NCI-H774 (cell line): ENCODE data around the gene PIAS1.
"Not testable (repeated sequence)": the region's sequence is repeated elsewhere in the genome, so short reads cannot be mapped to it uniquely, and the experiment has no call there.

Source experiments
- DNase-seq: peaks from one replicate; lab custom pipeline; 2025; lab: John Stamatoyannopoulos, UW

Gene PIAS1

DNA sequence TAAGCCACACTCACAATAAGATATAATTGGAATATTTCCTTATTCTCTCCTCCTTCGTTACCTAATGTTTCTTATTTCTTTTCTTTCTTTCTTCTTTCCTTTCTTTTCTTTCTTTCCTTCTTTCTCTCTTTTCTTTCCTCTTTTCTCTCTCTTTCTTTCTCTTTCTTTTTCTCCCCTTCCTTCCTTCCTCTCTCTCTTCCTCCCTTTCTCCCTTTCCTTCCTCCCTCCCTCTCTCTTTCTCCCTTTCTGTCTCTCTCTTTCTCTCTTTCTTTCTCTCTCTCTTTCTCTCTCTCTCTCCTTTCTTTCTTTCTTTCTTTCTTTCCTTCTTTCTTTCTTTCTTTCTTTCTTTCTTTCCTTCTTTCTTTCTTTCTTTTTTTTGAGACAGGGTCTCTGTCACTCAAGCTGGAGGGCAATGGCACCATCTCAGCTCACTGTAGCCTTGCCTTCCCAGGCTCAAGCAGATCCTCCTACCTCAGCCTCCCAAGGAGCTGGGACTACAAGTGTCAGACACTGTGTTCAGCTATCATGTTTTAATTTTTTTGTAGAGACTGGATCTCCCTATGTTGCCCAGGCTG lies 19.3 kb upstream of the PIAS1 start:
- no peak for DNase-seq

DNA sequence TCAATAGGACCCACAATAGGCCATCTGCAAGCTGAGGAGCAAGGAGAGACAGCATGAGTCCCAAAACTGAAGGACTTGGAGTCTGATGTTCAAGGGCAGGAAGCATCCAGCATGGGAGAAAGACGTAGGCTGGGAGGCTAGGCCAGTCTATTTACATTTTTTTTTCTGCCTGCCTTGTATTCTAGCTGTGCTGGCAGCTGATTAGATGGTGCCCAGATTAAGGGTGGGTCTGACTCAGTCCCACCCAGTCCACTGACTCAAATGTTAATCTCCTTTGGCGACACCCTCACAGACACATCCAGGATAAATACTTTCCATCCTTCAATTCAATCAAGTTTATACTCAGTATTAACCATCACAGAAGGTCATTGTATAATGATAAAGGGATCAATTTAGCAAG lies 15.9 kb upstream of the PIAS1 start:
- DNase-seq = no peak

DNA sequence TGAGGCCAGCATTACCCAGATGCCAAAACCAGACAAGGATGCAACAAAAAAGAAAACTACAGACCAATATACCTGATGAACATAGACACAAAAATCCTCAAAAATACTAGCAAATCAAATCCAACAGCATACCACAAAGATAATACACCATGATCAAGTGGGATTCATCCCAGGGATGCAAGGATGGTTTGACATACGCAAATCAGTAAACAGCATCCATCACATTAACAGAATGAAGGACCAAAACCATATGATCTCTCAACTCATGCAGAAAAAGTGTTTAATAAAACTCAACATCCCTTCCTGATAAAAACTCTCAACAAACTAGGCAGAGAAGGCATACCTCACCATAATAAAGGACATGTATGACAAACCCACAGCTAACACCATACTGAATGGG lies 14.0 kb upstream of the PIAS1 start:
- no peak for DNase-seq

DNA sequence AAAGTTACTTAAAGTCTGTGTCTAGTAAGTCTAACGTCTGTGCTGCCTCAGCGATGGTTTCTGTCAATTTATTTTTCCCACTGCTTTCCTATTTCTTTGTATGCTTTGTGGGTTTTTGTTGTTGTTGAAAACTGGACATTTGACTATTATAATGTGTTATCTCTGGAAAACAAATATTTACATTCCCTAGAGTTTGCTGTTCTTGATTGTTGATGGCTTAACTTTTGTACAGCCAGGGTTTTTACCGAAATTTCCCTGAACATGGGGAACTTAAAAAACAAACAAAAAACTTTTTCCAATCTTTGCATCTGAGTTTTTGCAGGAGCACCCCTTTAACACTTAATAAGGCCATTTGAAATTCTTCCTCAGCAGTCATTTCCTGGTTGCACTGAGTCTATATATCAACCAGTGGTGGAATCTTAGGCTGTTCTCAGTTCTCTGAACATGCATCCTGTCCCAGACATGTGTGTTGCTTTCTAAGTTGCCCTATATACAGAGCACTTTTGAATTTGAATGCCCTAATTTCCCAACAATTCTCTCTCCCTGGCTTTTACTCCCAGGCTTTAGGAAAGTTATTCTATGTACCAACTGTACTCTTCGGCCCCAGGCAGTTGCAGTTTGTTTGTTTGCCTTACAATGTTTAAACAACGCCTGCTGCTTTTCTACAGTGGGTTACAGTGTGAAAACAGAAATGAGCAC lies 11.8 kb upstream of the PIAS1 start:
- no peak for DNase-seq

- no peak for DNase-seq
These were observed 11.3 kb upstream of the PIAS1 start for GRCh38 chr15:68042855-68043222.

DNA sequence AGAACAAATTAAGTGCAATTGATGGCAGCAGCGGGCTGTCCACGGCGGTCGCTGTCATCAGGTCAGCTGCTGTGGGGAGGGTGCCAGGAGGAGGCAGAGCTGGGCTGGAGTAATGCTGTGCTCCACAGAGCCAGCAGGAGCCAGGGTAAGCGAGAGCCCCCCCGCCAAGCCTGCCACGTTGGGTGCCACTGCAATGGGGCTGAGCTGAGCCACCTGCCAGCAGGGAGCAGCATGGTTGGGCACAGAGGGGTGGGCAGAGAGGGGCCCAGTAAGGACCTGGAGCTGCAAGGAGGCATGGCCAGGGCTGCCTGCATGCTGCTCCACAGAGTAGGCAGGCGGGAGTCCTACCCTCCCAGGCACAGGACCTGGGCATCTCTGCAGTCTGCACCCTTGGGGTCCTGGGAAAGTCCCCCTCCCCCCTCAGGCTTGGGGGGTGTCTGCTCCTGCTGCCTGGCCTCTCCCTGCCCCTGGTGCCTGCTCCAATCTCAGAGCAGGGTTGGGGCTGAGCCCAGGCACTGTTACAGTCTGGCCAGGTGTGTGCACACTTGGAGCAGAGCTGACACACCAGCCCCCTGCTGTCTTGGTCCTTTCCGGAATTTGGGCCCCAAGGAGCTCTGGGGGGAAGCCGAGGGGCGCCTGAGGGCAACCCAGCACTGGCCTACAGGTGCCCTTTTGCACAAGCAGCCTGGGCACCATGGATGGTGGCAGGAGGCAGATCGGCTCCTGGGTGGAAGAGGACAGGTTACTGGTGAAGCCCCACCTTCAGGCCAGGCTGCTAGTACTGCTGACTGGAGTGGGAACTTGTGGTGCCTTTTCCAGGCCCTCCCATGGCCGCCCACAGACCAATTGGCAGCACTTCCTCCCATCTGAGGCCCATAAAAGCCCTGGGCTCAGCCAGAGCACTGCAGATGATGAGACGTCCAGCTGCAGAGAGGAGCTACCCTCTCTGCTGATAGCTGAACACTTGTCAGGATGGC lies 8.5 kb upstream of the PIAS1 start:
- DNase-seq = no peak

- no peak for DNase-seq
These were observed 6.3 kb upstream of the PIAS1 start for GRCh38 chr15:68047826-68048225.

DNA sequence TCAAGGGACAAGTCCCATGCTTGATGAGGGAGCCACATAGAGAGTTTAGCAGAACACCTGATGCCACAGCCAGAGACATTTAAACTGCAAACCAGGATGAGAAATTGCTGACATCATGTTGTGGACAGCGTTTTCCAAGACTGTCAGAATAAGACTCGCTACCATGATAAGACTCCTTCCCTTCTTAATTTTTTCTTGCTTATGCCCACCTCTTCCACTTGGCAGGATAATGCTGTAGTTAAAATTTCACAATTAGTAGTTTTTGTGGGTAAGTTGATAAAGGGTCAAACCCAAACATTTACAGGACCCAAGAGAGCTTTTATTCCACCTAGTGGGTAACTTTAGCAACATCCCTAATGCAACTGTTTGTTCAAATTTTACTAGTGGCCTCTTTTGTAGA lies 3.0 kb upstream of the PIAS1 start:
- DNase-seq = no peak

- DNase-seq = no peak
These were observed 2.2 kb upstream of the PIAS1 start for GRCh38 chr15:68051907-68052306.

- DNase-seq = no peak
These were observed 1.7 kb upstream of the PIAS1 start for GRCh38 chr15:68052431-68052830.

DNA sequence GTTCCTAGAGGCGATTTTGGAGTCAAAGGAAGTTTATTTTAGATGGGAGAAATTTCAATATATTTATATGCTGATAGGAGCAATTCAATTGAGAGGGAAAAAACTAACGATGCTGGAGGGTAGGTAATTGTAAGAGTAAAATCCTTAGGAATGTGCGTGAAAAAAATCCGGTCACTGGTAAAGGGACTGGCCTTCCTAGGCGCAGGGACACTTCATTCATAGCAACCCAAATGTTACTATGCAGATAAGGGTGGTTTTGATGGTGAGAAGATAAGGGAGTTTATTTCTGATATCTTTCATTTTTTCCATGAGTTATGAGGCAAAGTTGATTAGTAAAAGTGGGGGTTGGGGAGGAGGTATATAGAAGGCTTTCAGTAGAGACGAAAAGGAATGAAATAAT lies 1.1 kb upstream of the PIAS1 start:
- DNase-seq = no peak

DNA sequence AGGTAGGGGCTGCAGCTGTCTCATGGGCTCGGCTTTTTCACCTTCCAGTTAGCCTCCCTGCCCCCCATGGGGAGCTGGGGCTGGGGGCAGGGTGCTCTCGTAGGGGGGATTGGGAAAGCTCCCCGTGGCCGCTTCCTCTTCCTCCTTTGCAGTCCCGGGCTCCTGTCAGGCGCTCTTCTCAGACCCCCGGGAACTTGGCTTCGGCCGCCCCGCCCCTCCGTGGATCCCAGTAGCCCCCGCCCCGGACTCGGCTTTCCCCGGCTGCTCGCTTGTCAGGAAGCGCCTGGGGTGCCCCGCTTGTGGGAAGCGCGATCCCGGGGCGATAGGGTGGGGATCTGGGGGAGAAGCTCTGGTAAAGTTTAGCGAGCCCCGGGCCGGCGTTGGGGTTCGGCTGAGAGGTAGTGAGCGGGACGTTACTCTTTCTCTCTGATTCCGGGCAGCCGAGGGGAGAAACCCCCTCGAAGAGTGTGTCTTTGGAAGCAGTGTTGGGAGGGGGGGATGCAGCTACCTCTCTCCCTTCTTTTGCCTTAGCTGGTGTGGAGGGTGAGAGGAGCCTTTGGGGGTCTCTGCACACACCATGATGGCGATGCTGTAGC lies 611 bp downstream of the PIAS1 start:
- no peak for DNase-seq

GRCh38 chr15:68055224-68055705 lies 1.1 kb downstream of the PIAS1 start:
- no peak for DNase-seq

GRCh38 chr15:68056097-68056865 lies 2.2 kb downstream of the PIAS1 start:
- DNase-seq = no peak

GRCh38 chr15:68057034-68057433 lies 2.9 kb downstream of the PIAS1 start:
- DNase-seq = no peak

DNA sequence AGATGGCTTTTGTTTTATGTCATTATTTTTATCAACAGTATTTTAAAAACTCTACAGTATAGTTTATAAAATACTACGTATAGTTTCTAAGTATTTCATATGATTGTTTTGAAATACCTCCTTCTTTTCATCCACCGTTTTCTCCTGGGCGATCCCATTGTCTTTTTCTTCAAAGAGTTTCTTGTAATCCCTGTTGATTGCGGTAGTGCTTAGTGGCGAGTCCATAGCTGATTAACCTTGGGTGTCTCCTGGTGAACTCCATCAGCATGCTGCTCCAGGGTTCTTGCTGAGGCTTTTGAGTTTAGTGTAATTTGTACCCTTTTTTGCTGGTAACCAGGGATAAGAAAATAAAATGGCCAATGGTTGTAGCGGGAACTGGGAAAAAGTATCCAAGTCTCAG lies 3.6 kb downstream of the PIAS1 start:
- DNase-seq = no peak

DNA sequence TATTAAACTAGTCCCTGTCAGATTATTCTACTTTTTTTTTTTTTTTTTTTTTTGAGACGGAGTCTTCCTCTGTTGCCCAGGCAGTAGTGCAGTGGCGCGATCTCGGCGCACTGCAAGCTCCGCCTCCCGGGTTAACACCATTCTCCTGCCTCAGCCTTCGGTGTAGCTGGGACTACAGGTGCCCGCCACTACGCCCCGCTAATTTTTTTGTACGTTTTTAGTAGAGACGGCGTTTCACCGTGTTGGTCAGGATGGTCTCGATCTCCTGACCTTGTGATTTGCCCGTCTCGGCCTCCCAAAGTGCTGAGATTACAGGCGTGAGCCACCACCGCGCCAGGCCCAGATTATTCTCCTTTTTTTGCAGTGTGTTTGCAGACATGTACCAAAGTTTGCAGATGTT lies 4.9 kb downstream of the PIAS1 start:
- DNase-seq = not testable (repeated sequence)

GRCh38 chr15:68059630-68060029 lies 5.5 kb downstream of the PIAS1 start:
- DNase-seq = no peak

GRCh38 chr15:68061171-68061570 lies 7.1 kb downstream of the PIAS1 start:
- DNase-seq = no peak

DNA sequence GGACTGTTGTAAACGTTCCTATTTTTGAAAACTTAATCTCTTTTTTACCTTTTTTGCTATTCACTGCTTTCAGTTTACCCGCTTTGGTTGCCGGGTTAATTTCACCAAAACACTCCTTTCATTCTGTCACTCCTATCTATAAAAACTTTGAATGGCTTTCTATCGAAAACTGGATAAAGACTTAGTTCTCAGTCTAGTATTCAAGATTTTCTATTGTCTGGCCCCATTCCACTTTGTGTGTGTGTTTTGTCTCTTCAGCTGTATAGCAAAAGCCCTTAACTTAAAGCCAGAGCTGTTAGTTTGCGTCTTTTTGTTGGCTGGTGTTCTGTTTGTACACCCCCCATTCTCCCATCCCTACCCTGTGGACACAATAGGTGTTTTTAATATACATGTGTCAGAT lies 7.5 kb downstream of the PIAS1 start:
- no peak for DNase-seq

GRCh38 chr15:68062214-68062613 lies 8.1 kb downstream of the PIAS1 start:
- no peak for DNase-seq
